HL-60 (cell line): ENCODE results near the gene AKAP3.

ENCODE experiments used
- DNase-seq, 2 experiments: peaks; one replicate each; pipeline ENCODE4 v3.0.0-alpha.2; 2010 to 2020; ENCODE audit warnings: low read depth in 1 of 2, low spot score in 1 of 2
- H3K27ac ChIP-seq: fragments of 250-450 bp; sonication (Bioruptor Pico); replicated peaks from 2 replicates; pipeline ENCODE4 v1.5.1; 2020; ENCODE audit warnings: mild to moderate bottlenecking, moderate library complexity
- H3K27me3 ChIP-seq: fragments of 250-450 bp; sonication (Bioruptor Pico); 2 replicates; pipeline ENCODE4 v1.5.1; 2021; ENCODE audit warnings: mild to moderate bottlenecking, moderate library complexity; ENCODE audit not compliant: insufficient read depth, poor library complexity, severe bottlenecking
- H3K4me3 ChIP-seq: replicated peaks from 2 replicates; pipeline ENCODE4 v1.5.1; 2011; ENCODE audit warnings: mild to moderate bottlenecking, control low read depth, low read length; ENCODE audit not compliant: insufficient read depth
- GABPA ChIP-seq: IDR thresholded peaks from 2 replicates; pipeline ENCODE4 v1.6.1; 2012; ENCODE audit warnings: low read depth
- POLR2AphosphoS5 ChIP-seq: IDR thresholded peaks from 2 replicates; pipeline ENCODE4 v1.6.1; 2012; ENCODE audit warnings: low read depth
- SPI1 ChIP-seq: IDR thresholded peaks from 2 replicates; pipeline ENCODE4 v1.6.1; 2012; ENCODE audit warnings: low read depth, mild to moderate bottlenecking, borderline replicate concordance
- TF ChIP-seq, protein P1 (sequence below): IDR thresholded peaks from one replicate; pipeline ENCODE4 v1.5.1; 2011; ENCODE audit warnings: low read length, control low read depth, inconsistent platforms; ENCODE audit not compliant: insufficient read depth
- TF ChIP-seq, protein P2 (sequence below): IDR thresholded peaks from 2 replicates; pipeline ENCODE4 v1.6.1; 2012; ENCODE audit warnings: low read depth; ENCODE audit not compliant: insufficient replicate concordance

Gene AKAP3

GRCh38 chr12:4586500-4586899 is 62.4 kb downstream of the AKAP3 start:
- Histone ChIP-seq H3K27me3 (no peaks in the 10 kb centered on the region), H3K4me3 (no peak overlapping the region), H3K27ac (no peak overlapping the region)
- no peak for DNase-seq
- TF ChIP-seq POLR2AphosphoS5 (no peak), GABPA (no peak), SPI1 (no peak)
- TF ChIP-seq, protein P1, sequence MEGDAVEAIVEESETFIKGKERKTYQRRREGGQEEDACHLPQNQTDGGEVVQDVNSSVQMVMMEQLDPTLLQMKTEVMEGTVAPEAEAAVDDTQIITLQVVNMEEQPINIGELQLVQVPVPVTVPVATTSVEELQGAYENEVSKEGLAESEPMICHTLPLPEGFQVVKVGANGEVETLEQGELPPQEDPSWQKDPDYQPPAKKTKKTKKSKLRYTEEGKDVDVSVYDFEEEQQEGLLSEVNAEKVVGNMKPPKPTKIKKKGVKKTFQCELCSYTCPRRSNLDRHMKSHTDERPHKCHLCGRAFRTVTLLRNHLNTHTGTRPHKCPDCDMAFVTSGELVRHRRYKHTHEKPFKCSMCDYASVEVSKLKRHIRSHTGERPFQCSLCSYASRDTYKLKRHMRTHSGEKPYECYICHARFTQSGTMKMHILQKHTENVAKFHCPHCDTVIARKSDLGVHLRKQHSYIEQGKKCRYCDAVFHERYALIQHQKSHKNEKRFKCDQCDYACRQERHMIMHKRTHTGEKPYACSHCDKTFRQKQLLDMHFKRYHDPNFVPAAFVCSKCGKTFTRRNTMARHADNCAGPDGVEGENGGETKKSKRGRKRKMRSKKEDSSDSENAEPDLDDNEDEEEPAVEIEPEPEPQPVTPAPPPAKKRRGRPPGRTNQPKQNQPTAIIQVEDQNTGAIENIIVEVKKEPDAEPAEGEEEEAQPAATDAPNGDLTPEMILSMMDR = no peak
- TF ChIP-seq, protein P2, sequence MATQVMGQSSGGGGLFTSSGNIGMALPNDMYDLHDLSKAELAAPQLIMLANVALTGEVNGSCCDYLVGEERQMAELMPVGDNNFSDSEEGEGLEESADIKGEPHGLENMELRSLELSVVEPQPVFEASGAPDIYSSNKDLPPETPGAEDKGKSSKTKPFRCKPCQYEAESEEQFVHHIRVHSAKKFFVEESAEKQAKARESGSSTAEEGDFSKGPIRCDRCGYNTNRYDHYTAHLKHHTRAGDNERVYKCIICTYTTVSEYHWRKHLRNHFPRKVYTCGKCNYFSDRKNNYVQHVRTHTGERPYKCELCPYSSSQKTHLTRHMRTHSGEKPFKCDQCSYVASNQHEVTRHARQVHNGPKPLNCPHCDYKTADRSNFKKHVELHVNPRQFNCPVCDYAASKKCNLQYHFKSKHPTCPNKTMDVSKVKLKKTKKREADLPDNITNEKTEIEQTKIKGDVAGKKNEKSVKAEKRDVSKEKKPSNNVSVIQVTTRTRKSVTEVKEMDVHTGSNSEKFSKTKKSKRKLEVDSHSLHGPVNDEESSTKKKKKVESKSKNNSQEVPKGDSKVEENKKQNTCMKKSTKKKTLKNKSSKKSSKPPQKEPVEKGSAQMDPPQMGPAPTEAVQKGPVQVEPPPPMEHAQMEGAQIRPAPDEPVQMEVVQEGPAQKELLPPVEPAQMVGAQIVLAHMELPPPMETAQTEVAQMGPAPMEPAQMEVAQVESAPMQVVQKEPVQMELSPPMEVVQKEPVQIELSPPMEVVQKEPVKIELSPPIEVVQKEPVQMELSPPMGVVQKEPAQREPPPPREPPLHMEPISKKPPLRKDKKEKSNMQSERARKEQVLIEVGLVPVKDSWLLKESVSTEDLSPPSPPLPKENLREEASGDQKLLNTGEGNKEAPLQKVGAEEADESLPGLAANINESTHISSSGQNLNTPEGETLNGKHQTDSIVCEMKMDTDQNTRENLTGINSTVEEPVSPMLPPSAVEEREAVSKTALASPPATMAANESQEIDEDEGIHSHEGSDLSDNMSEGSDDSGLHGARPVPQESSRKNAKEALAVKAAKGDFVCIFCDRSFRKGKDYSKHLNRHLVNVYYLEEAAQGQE = no peak

DNA sequence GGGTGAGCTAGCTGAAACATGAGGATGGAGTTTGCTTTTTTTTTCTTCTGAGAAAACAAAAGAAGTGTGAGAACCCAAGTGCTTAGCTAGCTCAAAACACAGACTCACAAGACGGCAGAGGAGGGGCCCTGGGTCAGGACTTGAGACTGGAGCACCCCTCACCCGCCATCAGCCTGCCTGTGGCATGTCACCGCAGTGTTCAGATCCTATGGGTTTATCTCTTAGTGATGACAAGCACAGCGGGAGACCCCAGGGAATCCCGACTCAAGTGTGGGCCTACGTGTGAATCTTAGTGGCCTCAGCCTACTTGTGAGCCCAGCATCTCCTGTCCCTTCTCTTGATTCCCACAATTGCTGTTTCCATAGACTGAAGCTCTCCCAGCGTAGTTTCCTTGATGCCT is 64.0 kb downstream of the AKAP3 start:
- Histone ChIP-seq H3K27me3 (no peaks in the 10 kb centered on the region), H3K4me3 (no peak overlapping the region), H3K27ac (no peak overlapping the region)
- no peak for DNase-seq
- TF ChIP-seq GABPA (no peak), POLR2AphosphoS5 (no peak), SPI1 (no peak)
- TF ChIP-seq, protein P2 = no peak
- TF ChIP-seq, protein P1 = no peak

GRCh38 chr12:4584281-4584680 is 64.6 kb downstream of the AKAP3 start:
- no peaks in the 10 kb centered on the region for H3K27me3 ChIP-seq
- TF ChIP-seq POLR2AphosphoS5 (no peak), SPI1 (no peak), GABPA (no peak)
- TF ChIP-seq, protein P1 = no peak
- TF ChIP-seq, protein P2 = no peak
- no peak overlapping the region for H3K27ac ChIP-seq
- no peak for DNase-seq
- H3K4me3 ChIP-seq = no peak overlapping the region
